C4-2B (cell line): ENCODE results near the gene DEF6.

Experiments used
- H3K27ac ChIP-seq: fragments of 450-650 bp; 2 replicates; pipeline ENCODE4 v1.5.1; 2017
- ZFX ChIP-seq: fragments of 450-650 bp; IDR thresholded peaks from 2 replicates; pipeline ENCODE4 v1.6.1; 2017
- TF ChIP-seq, protein P1 (sequence below): fragments of 450-650 bp; conservative IDR thresholded peaks from 2 replicates; pipeline ENCODE4 v1.5.1; 2017; ENCODE audit warnings: mild to moderate bottlenecking

Gene DEF6

DNA sequence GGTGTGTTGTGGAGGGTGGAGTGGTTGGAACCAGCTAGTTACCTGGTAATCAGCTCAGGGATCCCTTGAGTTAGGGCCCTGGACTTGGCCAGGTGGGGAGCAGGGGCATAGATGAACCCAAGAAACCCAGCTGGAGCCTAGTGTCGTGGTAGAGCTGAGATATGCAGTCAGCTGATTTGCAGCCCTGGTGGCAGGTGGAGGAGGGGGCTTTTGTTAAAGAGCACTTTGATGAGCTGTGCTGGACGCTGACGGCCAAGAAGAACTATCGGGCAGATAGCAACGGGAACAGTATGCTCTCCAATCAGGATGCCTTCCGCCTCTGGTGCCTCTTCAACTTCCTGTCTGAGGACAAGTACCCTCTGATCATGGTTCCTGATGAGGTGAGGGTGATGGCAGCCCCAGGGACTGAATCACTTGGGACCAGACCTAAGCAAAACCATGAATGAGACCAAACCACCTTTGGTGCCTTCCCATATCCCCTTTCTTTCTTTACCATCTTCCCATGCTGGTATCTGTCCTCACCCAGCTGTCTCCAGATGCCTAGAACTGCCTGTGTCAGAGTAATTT lies 12.7 kb downstream of the DEF6 start:
- H3K27ac ChIP-seq: no peak overlapping the region
- no peak for TF ChIP-seq ZFX
- TF ChIP-seq, protein P1, sequence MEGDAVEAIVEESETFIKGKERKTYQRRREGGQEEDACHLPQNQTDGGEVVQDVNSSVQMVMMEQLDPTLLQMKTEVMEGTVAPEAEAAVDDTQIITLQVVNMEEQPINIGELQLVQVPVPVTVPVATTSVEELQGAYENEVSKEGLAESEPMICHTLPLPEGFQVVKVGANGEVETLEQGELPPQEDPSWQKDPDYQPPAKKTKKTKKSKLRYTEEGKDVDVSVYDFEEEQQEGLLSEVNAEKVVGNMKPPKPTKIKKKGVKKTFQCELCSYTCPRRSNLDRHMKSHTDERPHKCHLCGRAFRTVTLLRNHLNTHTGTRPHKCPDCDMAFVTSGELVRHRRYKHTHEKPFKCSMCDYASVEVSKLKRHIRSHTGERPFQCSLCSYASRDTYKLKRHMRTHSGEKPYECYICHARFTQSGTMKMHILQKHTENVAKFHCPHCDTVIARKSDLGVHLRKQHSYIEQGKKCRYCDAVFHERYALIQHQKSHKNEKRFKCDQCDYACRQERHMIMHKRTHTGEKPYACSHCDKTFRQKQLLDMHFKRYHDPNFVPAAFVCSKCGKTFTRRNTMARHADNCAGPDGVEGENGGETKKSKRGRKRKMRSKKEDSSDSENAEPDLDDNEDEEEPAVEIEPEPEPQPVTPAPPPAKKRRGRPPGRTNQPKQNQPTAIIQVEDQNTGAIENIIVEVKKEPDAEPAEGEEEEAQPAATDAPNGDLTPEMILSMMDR: no peak

DNA sequence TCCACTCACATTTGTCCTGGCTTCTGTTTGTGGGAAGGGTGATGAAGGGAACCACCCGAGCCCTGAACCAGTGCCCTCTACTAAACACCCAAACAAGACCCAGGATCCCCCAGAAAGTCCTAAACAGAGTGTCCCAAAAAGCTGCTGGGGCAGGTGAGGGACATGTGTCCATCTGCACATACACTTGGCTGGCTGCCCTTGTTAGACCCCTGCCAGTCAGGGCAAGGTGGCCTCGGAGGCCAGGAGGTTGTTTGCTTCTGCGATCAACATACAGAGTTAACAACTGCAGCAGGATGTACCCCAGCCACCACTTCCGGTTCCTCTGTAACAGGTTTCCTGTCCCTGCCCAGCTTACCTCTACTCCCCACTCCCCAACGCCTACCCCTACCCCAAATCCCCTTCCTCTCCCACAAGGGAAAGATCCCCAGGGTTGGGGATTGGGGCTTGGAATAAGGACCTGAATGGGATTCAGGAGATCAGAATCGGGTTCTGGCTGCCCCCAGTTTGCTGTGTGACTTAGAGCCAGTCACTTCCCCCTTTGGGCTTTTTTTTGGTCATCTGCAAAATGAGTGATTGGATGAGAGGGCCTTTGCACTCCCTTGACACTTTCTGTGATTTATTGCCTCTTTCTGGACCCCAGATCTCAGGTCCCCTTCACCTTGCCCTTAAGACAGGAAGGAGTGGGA lies 13.9 kb downstream of the DEF6 start:
- H3K27ac ChIP-seq: no peak overlapping the region
- no peak for TF ChIP-seq ZFX
- TF ChIP-seq, protein P1: no peak

DNA sequence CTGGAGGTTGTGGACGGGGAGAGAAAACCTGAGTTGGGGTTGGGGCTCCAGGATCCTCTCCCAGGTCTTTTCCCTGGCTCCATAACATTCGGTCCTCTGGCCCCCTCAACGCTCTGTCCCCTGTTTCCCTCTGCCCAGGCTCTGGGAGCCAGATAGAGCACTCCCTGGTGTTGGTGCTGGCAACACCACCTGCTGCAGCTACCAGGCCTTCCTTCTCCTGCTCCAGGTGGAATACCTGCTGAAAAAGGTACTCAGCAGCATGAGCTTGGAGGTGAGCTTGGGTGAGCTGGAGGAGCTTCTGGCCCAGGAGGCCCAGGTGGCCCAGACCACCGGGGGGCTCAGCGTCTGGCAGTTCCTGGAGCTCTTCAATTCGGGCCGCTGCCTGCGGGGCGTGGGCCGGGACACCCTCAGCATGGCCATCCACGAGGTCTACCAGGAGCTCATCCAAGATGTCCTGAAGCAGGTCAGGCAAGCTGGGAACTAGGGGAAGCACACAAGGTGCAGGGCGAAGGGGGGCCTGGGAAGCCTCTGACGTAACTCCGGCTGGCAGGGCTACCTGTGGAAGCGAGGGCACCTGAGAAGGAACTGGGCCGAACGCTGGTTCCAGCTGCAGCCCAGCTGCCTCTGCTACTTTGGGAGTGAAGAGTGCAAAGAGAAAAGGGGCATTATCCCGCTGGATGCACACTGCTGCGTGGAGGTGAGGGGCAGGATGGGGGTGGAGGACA lies 14.6 kb downstream of the DEF6 start:
- H3K27ac ChIP-seq: no peak overlapping the region

DNA sequence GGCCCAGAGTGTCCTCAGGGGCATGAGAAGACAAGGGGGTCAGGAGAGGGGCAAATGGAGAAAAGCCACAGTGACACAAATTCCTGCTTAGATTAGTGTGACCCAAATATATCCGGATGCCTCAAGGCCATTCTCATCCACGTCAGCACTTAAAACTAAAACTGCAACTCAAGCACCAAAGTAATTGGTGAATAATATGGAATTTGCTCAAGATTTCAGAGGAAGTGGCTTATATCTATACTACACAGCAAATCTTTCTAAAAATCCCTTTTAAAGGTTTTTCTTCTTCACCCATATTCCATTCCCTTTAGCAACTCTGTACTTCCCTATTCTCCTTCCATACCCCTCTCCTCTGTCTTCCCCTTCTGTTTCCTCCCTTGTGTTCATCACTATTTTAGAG lies 15.2 kb downstream of the DEF6 start:
- no peak overlapping the region for H3K27ac ChIP-seq
- TF ChIP-seq ZFX: no peak
- TF ChIP-seq, protein P1: no peak

More for the DNA sequence above, 14.6 kb downstream of the DEF6 start:
- TF ChIP-seq, protein P1: no peak
- TF ChIP-seq ZFX: no peak

DNA sequence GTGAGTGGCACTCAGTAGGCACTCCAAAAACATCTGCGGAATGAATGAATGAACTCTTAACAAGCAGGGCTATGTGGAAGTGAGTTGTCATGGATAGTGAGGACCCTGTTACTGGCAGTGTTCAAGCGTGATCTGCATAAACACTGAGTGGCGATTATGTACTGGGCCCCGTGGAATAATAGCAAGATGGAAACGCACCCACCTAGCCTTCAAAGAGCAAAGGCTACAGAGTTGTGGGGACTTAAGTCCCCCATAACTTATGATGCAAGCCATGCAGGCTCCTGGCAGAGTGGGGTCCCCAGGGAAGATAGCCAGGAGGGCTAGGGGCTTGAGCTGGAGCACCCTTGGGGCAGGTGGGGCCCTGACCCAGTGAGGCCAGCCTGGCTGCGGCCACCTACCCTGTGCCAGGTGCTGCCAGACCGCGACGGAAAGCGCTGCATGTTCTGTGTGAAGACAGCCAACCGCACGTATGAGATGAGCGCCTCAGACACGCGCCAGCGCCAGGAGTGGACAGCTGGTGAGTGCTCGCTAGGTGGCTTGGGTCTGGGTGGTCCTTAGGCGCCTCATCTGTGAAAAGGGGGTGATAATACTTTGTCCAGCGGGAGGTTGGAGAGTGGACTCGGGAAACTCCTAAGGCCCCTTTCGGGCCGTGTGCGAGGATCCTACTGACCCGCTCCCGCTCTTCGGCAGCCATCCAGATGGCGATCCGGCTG lies 20.0 kb downstream of the DEF6 start:
- TF ChIP-seq, protein P1: no peak
- no peak for TF ChIP-seq ZFX
- H3K27ac ChIP-seq: no peak overlapping the region

DNA sequence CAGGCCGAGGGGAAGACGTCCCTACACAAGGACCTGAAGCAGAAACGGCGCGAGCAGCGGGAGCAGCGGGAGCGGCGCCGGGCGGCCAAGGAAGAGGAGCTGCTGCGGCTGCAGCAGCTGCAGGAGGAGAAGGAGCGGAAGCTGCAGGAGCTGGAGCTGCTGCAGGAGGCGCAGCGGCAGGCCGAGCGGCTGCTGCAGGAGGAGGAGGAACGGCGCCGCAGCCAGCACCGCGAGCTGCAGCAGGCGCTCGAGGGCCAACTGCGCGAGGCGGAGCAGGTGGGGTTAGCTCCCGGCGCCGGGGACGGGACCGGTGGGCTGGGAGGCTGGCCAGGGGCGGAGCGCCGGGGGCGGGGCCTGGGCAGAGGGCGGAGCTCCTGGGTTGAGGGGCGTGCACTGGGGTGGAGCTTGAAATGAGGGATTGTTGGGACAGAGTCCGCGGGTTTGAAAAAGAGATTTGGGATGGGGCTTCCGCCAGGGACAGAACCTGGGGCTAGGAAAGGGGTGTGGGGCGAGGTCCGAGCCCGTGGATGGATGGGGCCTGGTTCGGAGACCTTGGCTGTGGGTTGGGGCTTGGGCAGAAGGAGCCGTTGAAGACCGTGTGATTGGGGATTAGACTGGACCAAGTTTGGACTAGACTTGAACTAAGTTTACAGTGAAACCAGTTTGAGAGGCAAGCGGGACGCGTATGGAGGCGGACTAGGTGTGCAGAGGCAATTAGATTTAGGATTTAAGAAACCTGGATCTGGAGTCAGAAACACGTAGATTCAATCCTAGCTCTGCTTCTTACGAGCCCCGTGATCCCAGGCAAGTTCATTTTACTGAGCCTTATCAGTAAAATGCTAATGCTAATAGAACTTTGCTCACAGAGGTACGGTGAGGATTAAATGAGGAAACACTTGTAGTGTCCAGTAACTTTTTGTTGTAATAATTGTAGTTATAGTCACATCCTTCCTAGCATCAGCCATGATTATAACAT lies 20.9 kb downstream of the DEF6 start:
- H3K27ac ChIP-seq: no peak overlapping the region
- no peak for TF ChIP-seq ZFX
- TF ChIP-seq, protein P1: no peak
